GM18526 (cell line): ENCODE measurements around the gene KRTAP4-2.

Experiments
- POLR2A ChIP-seq: IDR thresholded peaks from 3 replicates; pipeline ENCODE4 v1.6.1; 2011; ENCODE audit not compliant: insufficient read length; ENCODE audit errors: extremely low read depth

The KRTAP4-2 gene

DNA sequence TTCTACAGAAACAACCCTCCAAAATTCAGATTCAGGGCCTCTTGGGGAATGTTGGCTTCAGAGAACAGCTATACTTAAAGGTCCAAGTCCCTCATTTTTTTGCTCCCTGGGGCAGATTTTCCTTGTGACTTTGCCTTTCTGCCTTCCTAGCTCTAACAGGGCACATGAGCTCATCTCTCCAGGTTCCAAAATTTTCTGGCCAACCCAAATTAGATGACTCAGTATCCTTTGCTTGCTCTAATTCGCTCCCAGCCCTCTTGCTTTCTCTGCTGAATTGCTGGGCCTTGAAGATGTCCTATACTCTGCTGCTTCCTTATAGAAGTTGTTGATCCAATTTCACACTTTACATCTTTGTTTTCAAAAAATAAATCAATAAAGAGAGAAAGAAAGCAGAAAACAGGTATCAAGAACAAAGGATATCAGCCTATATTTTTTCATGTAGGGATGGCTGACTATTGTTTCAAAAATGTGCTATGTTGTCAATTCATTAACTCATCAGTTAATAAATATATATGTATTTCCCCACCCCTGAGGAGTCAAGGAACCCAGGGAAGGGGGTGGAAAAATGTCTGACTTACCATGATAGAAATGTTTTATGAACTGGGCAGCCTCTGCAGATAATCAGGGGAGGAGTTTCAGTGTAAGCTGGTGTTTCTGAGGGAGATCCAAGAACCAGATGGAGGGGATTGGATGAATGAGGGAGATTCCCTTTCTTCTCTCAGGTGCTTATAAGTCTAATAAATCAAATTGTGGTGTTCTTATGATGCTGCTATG lies 1.0 kb upstream of the KRTAP4-2 start:
- no peak for TF ChIP-seq POLR2A

GRCh38 chr17:41178341-41178740 lies 320 bp upstream of the KRTAP4-2 start:
- TF ChIP-seq POLR2A: no peak

GRCh38 chr17:41176744-41177387 lies 1.2 kb downstream of the KRTAP4-2 start:
- no peak for TF ChIP-seq POLR2A

DNA sequence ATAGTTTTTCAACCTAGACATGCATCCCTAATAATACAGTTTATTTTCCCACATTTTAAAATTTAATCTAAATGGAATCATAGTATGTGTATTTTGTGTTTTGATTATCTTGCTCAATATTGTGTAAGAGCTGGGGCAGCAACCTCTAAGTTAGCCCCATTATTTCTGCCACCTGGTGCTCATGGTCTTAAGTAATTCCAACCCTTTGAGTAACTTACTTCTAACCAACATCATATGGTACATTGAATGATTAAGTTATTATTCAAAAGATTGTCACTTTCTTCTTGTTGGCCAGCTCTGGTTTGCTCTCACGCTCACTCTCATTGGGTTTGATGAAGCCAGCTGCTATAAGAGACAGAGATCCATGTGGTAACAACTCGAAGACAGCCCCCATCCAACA lies 6.1 kb downstream of the KRTAP4-2 start:
- TF ChIP-seq POLR2A: no peak

GRCh38 chr17:41168121-41168520 lies 9.9 kb downstream of the KRTAP4-2 start, which contains the start of gene KRTAP4-3:
Gene KRTAP4-3 (minus strand): TSS chr17:41168221. CDS start chr17:41168172, 49 bp downstream.
- TF ChIP-seq POLR2A: no peak

GRCh38 chr17:41167561-41167960 lies 10.5 kb downstream of the KRTAP4-2 start:
- no peak for TF ChIP-seq POLR2A

- no peak for TF ChIP-seq POLR2A
These were observed 14.2 kb downstream of the KRTAP4-2 start for GRCh38 chr17:41163828-41164227.

DNA sequence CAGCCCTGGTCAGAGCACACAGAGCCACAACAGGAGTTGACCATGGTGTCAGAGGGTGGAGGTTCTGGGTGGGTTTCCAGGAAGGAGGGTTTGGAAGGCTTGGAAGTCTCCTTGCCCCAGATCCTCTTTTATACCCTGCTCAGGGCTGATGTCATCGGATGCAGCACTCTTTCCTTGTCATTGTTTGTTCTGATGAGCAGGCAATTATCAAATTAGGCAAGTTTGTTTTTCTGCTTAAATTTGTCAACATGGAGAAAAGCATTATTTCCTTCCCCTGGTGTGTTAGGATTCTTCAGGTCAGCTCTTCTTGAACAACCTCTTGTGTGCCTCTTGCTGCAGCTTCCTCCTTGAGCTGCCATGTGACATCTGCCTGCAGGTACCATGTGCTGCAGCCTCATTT lies 17.4 kb downstream of the KRTAP4-2 start, which contains the start of gene KRTAP4-4:
Gene KRTAP4-4 (minus strand): TSS at position 101 of the 400 bp plus-strand sequence. CDS start 57 bp downstream, at position 44.
- TF ChIP-seq POLR2A: no peak

GRCh38 chr17:41153856-41154255 lies 24.2 kb downstream of the KRTAP4-2 start:
- no peak for TF ChIP-seq POLR2A

- no peak for TF ChIP-seq POLR2A
These were observed 26.5 kb downstream of the KRTAP4-2 start for GRCh38 chr17:41151525-41151924.

- TF ChIP-seq POLR2A: no peak
These were observed 28.0 kb downstream of the KRTAP4-2 start for GRCh38 chr17:41150026-41150425.

DNA sequence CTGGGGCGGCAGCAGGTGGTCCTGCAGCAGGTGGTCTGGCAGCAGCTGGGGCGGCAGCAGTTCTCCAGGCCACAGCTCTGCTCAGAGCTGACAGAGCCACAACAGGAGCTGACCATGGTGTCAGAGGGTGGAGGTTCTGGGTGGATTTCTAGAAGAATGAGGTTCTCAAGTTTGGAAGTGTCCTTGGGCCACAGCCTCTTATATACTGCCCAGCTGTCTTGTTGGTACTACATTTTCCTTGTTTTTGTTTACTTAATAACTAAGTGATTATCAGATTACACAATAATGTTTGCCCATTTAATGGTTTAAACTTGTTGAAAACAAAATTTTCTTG lies 28.4 kb downstream of the KRTAP4-2 start, which contains the start of gene KRTAP4-5:
Gene KRTAP4-5 (minus strand): TSS at position 174 of the 334 bp plus-strand sequence. CDS start 58 bp downstream, at position 116.
- no peak for TF ChIP-seq POLR2A

DNA sequence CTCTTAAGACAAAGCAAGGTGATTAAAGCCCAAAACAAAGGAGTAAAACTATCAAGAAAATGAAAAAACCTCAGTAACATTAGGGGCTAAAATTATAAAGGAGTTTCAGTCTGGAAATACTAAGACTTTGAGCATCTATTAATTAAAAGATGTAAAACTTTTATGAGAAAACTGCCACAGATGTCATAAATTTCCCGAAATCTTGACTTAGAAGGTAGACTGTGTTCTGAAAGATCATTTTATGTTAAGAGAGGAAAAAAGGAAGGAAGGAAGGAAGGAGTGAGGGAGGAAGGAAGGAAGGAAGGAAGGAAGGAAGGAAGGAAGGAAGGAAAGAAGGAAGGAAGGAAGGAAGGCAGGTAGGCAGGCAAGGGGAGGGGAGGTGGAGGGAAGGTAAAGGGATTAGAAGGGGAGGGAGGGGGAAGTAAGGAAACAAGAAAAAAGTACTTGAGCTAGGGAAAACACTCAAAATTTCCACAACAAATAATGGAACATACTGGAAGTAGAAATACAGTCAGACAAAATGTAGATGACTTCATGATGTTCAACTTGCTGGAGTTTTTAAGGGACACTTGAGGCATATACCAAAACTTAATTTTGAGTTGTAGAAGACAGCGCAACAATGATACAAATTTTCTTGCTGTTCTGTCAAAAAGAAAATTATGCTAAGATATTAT lies 30.4 kb downstream of the KRTAP4-2 start:
- TF ChIP-seq POLR2A: no peak

DNA sequence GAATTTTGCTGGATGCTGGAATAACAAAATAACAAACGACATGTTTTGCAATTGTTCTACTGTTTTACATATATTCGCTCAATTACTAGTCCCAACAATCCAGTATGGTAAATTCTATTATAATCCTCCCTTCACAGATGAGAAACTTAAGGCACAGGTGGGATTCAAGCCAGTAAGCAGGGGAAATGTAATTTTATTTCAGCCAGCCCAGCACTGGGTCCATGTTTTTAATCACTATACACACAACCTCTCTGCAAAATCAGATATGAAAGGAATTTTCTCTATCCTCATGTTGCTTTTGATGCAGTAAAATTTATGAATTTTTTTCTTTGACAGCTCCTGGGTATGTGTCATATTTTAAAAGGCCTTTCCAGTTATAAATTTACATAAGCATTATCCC lies 32.8 kb downstream of the KRTAP4-2 start:
- TF ChIP-seq POLR2A: no peak

GRCh38 chr17:41144846-41145245 lies 33.2 kb downstream of the KRTAP4-2 start:
- TF ChIP-seq POLR2A: no peak

GRCh38 chr17:41141361-41141760 lies 36.7 kb downstream of the KRTAP4-2 start:
- TF ChIP-seq POLR2A: no peak

DNA sequence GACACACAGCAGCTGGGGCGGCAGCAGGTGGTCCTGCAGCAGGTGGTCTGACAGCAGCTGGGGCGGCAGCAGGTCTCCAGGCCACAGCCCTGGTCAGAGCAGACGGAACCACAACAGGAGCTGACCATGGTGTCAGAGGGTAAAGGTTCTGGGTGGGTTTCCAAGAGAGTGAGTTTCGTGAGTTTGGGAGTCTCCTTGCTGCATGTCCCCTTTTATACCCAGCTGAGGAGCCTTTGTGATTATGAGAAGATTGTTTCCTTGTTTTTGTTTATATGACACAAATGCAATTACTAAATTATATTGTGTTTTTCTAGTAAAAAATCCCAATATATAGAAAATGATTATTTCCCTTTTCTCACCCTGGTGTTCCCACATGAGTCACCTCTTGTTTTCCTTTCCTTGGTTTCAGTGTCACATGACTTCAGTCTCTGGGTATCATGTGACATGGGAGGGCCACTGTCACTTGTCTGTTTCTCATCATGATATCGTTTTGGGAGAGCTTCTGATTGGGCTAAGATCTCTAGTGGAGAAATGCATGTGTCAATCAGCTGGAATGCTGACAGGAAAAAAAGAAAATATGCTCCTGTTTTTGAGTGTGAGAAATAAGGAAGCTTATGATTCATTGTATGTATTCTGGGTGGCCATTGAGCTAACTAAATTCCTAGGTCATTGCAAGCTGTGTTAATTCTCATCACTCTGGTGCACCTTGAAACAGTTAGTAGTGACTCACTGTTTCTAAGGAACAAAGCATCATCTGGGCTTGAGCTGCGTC lies 37.5 kb downstream of the KRTAP4-2 start, which contains the start of gene KRTAP4-6:
Gene KRTAP4-6 (minus strand): TSS at position 185 of the 772 bp plus-strand sequence. CDS start 57 bp downstream, at position 128.
- no peak for TF ChIP-seq POLR2A
